GM12878 (cell line): ENCODE results near the gene STX7. TPM values are rescaled to one million over a fixed set of nuclear protein-coding genes. Genes with fewer than 3 reads are reported as not detected.

Experiments
- ATAC-seq: fragments of 200-7000 bp; cut with Tn5 transposase; 3 replicates; pipeline ENCODE4 v1.9.1; 2020; ENCODE audit warnings: mild to moderate bottlenecking, moderate library complexity
- BruUV-seq: library from RNA; stranded (reverse); fragments of 400-500 nt; replicated peaks from 2 replicates; lab custom pipeline; 2021; lab: Mats Ljungman, UMichigan
- CTCF ChIA-PET: fragments of 300-600 bp; sonication (Branson Sonifier 250); formaldehyde crosslinking; extraction: SDS; loops from one replicate; lab custom pipeline; 2021; ENCODE audit warnings: inconsistent platforms; lab: Yijun Ruan, JAX
- POLR2A ChIA-PET: fragments of 350-600 bp; formaldehyde crosslinking; extraction: SDS; loops from one replicate; lab custom pipeline; 2021; ENCODE audit warnings: inconsistent platforms; lab: Charles Lee
- RAD21 ChIA-PET: fragments of 300-600 bp; sonication (Branson Sonifier 250); formaldehyde crosslinking; loops from one replicate; lab custom pipeline; 2023; ENCODE audit warnings: antibody characterized with exemption; ENCODE audit not compliant: unreplicated experiment; lab: Charles Lee
- SMC1A ChIA-PET: fragments of 300-600 bp; sonication (Branson Sonifier 250); formaldehyde crosslinking; loops from one replicate; lab custom pipeline; 2023; ENCODE audit not compliant: unreplicated experiment, uncharacterized antibody; lab: Charles Lee
- DNase-seq: peaks from one replicate; pipeline ENCODE4 v3.0.0-alpha.2; 2011; ENCODE audit warnings: low read depth, low spot score
- FAIRE-seq: peaks from 3 replicates; lab custom pipeline; 2011; peaks lifted over from hg19 to GRCh38; lab: Jason Lieb, UNC
- H2AFZ ChIP-seq: 2 replicates; pipeline ENCODE4 v1.6.0; 2011; ENCODE audit warnings: low read depth, low read length, control low read depth; ENCODE audit not compliant: control insufficient read depth
- H3K27ac ChIP-seq: 2 replicates; pipeline ENCODE4 v1.5.1; 2011; ENCODE audit warnings: control low read depth; ENCODE audit not compliant: control insufficient read depth, insufficient read depth
- H3K27me3 ChIP-seq, 2 experiments: replicated peaks in 1 of 2; 2 replicates each; pipeline versions ENCODE4 v1.6.0 to v1.6.1; 2011; ENCODE audit warnings: low read length in 1 of 2; ENCODE audit not compliant: control insufficient read depth in 2 of 2, insufficient read depth in 2 of 2
- H3K36me3 ChIP-seq, 2 experiments: 2 replicates each; pipeline ENCODE4 v1.5.1; 2011; ENCODE audit warnings: low read length in 1 of 2; ENCODE audit not compliant: control insufficient read depth in 2 of 2, insufficient read depth in 2 of 2
- H3K4me1 ChIP-seq: 2 replicates; pipeline ENCODE4 v1.6.1; 2011; ENCODE audit warnings: mild to moderate bottlenecking, low read length, moderate library complexity, mixed read lengths; ENCODE audit not compliant: control insufficient read depth, insufficient read depth
- H3K4me2 ChIP-seq: 2 replicates; pipeline ENCODE4 v1.6.0; 2011; ENCODE audit warnings: control low read depth; ENCODE audit not compliant: control insufficient read depth, insufficient read depth
- H3K4me3 ChIP-seq: fragments of 200-600 bp; sonication (generic); 2 replicates; pipeline ENCODE4 v1.5.1; 2016
- H3K79me2 ChIP-seq: 2 replicates; pipeline ENCODE4 v1.6.0; 2011; ENCODE audit warnings: low read length; ENCODE audit not compliant: control insufficient read depth, insufficient read depth
- H3K9ac ChIP-seq: 2 replicates; pipeline ENCODE4 v1.8.0; 2011; ENCODE audit warnings: low read length, control low read depth, mixed read lengths; ENCODE audit not compliant: control insufficient read depth, insufficient read depth
- H3K9me3 ChIP-seq: replicated peaks from 3 replicates; pipeline ENCODE4 v1.5.1; 2011; ENCODE audit warnings: mild to moderate bottlenecking, low read length; ENCODE audit not compliant: control insufficient read depth, insufficient read depth
- H4K20me1 ChIP-seq: 2 replicates; pipeline ENCODE4 v1.6.0; 2011; ENCODE audit not compliant: control insufficient read depth, insufficient read depth
- E4F1 ChIP-seq: fragments of 450-650 bp; IDR thresholded peaks from 2 replicates; pipeline ENCODE4 v1.6.1; 2018; ENCODE audit warnings: borderline replicate concordance, mild to moderate bottlenecking; ENCODE audit not compliant: partially characterized antibody
- REST ChIP-seq: IDR thresholded peaks from 2 replicates; pipeline ENCODE4 v1.6.1; 2012; ENCODE audit warnings: mild to moderate bottlenecking, low read depth, low read length
- WGBS: methylation state at CpG from one replicate; pipeline ENCODE4 v1.1.6; 2016; ENCODE audit warnings: low lambda C conversion rate; ENCODE audit not compliant: insufficient replicate concordance, insufficient coverage; ENCODE audit errors: missing lambda C conversion rate; 5-methylcytosine and 5-hydroxymethylcytosine counted together
- in situ Hi-C: fragments of 300-500 bp; cut with MboI; formaldehyde crosslinking; loops from 9 replicates; pipeline ENCODE4 v1.14.3; 2018; ENCODE audit warnings: mixed read lengths
- intact Hi-C: fragments of 100-400 bp; cut with micrococcal nuclease; formaldehyde crosslinking; loops from one replicate; pipeline ENCODE4 v1.14.2; 2022; ENCODE audit not compliant: unreplicated experiment
- polyA plus RNA-seq, 11 experiments: library from polyadenylated mRNA; depleted of rRNA in 4 of 11; unstranded in 6 of 11; stranded (reverse) in 5 of 11; fragments of >200 nt; fragmentation: Nextera tagmentation in 4 of 11; fragmentation: Illumina TruSeq in 1 of 11; extraction: Ambion mirVana in 4 of 11; extraction: Trizol in 1 of 11; gene quantifications; 1 replicate in 1 of 11; 2 replicates in 10 of 11; pipeline versions ENCODE4 v1.2.1 to v1.2.3, GENCODE V29; 2011 to 2016; ENCODE audit warnings: inconsistent platforms in 2 of 11, missing spikeins in 2 of 11, low read depth in 1 of 11
- total RNA-seq, 4 experiments: library from RNA; depleted of rRNA in 3 of 4; stranded (reverse); fragments of >200 nt in 3 of 4; fragmentation: Illumina TruSeq in 1 of 4; extraction: Trizol in 1 of 4; gene quantifications; 2 replicates each; pipeline versions ENCODE4 v1.2.1 to v1.2.3, GENCODE V29; 2013 to 2021

Gene STX7
- total and polyA plus RNA-seq, 10 of the 15 experiments (the other 5 are each of a cell fraction or from before 2014, with no cell fraction given): 26.5 to 75.5 (median 51.3) TPM

GRCh38 chr6:132551214-132551613 is 38.3 kb upstream of the STX7 start:
- no peak overlapping the region for H3K27ac ChIP-seq
- H3K9ac ChIP-seq: no peak overlapping the region
- no peak overlapping the region for H3K4me2 ChIP-seq
- CTCF ChIA-PET: interaction anchor here (1.3 kb wide), 1 partner anchor 8 kb away, joined by 3 read pairs; no protein-coding TSS in a partner anchor
- RAD21 ChIA-PET: no interaction called here
- H3K4me1 ChIP-seq: no peaks in the 10 kb centered on the region
- no peaks in the 10 kb centered on the region for H3K36me3 ChIP-seq
- H3K79me2 ChIP-seq: no peaks in the 10 kb centered on the region
- ATAC-seq (no peak), FAIRE-seq (no peak), DNase-seq (no peak)
- no peaks in the 10 kb centered on the region; a peak in 1 of 4 replicates for H3K27me3 ChIP-seq
- no peaks in the 10 kb centered on the region for H3K9me3 ChIP-seq
- 22% methylated on average over 4 of the region's 4 CpGs for WGBS
- no peak overlapping the region for H3K4me3 ChIP-seq
- POLR2A ChIA-PET: no interaction called here
- in situ Hi-C loops: no loop called here
- intact Hi-C loops: no loop called here
- H2AFZ ChIP-seq: no peak overlapping the region
- SMC1A ChIA-PET: no interaction called here
- no TSS peak for BruUV-seq
- TF ChIP-seq REST (no peak), E4F1 (no peak)
- H4K20me1 ChIP-seq: no peaks in the 10 kb centered on the region
